Stomach (tissue), 4 donors: ENCODE data around the gene ACOT7.

Experiments used
- EP300 ChIP-seq: sonication (generic); formaldehyde crosslinking; IDR thresholded peaks from one replicate; pipeline ENCODE4 v1.6.1; 2017; ENCODE audit warnings: antibody characterized with exemption
- POLR2A ChIP-seq, 4 donors: fragments of 450-650 bp; IDR thresholded peaks; one replicate each; pipeline ENCODE4 v1.6.1; 2016; ENCODE audit warnings: antibody characterized with exemption in 4 of 4, control low read depth in 2 of 4, mild to moderate bottlenecking in 1 of 4, moderate library complexity in 1 of 4
- POLR2AphosphoS5 ChIP-seq, 3 donors: sonication (generic); formaldehyde crosslinking; IDR thresholded peaks; one replicate each; pipeline ENCODE4 v1.6.1; 2016; ENCODE audit warnings: antibody characterized with exemption in 3 of 3
- TF ChIP-seq, protein P1 (sequence below), 7 experiments: fragments of 450-650 bp in 4 of 7; fragments of 200-600 bp in 3 of 7; sonication (generic) in 3 of 7; IDR thresholded peaks; one replicate each; pipeline ENCODE4 v1.5.1; 2016 to 2019; ENCODE audit warnings: antibody characterized with exemption in 7 of 7, control low read depth in 2 of 7, mild to moderate bottlenecking in 1 of 7

DNA sequence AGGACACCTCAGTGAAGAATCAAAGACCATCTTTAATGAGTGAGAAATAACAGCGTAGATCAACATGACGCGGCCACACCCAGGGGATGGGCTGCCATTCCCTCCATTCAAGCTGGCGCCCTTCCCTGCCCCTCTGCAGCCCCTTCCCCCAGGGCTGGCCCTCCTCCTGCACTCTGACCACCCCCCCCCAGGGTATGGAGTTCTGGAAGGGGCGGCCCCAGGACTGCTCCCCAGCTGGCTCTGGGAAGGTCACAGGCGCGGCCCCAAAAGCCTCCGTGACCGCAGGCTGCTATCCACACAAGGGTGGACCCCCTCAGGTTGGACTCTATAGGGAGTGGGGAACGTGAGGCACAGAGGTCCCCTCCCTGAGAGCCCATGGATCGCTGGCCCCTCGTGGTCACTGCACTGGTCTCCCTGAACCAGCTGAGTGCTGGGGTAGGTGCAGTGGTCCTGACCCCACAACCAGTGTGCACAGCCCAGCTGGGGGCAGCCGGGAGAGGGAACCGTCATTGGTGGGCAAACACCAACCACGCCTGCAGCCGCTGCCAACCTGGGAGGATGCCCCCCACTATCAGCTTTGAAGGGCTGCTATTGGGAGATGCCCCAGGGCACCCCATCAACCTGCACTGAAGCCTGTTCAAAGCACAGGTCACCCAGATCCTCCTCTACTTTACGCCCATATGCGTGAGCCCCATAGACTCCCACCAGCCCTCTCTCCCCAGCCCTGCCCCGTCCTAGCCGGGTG is 116.6 kb downstream of the ACOT7 start:
- TF ChIP-seq, protein P1, sequence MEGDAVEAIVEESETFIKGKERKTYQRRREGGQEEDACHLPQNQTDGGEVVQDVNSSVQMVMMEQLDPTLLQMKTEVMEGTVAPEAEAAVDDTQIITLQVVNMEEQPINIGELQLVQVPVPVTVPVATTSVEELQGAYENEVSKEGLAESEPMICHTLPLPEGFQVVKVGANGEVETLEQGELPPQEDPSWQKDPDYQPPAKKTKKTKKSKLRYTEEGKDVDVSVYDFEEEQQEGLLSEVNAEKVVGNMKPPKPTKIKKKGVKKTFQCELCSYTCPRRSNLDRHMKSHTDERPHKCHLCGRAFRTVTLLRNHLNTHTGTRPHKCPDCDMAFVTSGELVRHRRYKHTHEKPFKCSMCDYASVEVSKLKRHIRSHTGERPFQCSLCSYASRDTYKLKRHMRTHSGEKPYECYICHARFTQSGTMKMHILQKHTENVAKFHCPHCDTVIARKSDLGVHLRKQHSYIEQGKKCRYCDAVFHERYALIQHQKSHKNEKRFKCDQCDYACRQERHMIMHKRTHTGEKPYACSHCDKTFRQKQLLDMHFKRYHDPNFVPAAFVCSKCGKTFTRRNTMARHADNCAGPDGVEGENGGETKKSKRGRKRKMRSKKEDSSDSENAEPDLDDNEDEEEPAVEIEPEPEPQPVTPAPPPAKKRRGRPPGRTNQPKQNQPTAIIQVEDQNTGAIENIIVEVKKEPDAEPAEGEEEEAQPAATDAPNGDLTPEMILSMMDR (IDR thresholded peaks at IDR 0.05) = no peak
- TF ChIP-seq POLR2A (IDR thresholded peaks at IDR 0.05) (no peak), POLR2AphosphoS5 (IDR thresholded peaks at IDR 0.05) (no peak), EP300 (no peak)
